GM23338 (cell line): Measurements from ENCODE around the gene FOXP1. TPM values are rescaled to one million over a fixed set of nuclear protein-coding genes. Genes with fewer than 3 reads are reported as not detected.

Experiments used
- ATAC-seq: fragments of 200-7000 bp; cut with Tn5 transposase; 3 replicates; pipeline ENCODE4 v1.9.1; 2020
- DNase-seq: peaks from one replicate; pipeline ENCODE4 v3.0.0-alpha.2; 2015; ENCODE audit warnings: low spot score
- H2AFZ ChIP-seq: fragments of 200-600 bp; sonication (generic); 2 replicates; pipeline ENCODE4 v1.8.0; 2016; ENCODE audit warnings: antibody characterized with exemption, mild to moderate bottlenecking, moderate library complexity
- H3F3A ChIP-seq: fragments of 200-600 bp; sonication (generic); replicated peaks from 2 replicates; pipeline ENCODE4 v1.8.0; 2017; ENCODE audit warnings: antibody characterized with exemption, mixed run types, low read depth
- H3K27ac ChIP-seq: fragments of 200-600 bp; sonication (generic); 2 replicates; pipeline ENCODE4 v1.6.1; 2016; ENCODE audit warnings: low read depth
- H3K27me3 ChIP-seq: fragments of 200-600 bp; sonication (generic); 2 replicates; pipeline ENCODE4 v1.8.0; 2016; ENCODE audit warnings: mild to moderate bottlenecking, mixed run types, moderate library complexity; ENCODE audit not compliant: insufficient read depth
- H3K36me3 ChIP-seq: fragments of 200-600 bp; sonication (generic); 2 replicates; pipeline ENCODE4 v1.8.0; 2016; ENCODE audit warnings: mild to moderate bottlenecking; ENCODE audit not compliant: insufficient read depth
- H3K4me1 ChIP-seq: fragments of 200-600 bp; sonication (generic); 2 replicates; pipeline ENCODE4 v1.8.0; 2016; ENCODE audit warnings: mild to moderate bottlenecking, moderate library complexity; ENCODE audit not compliant: insufficient read depth
- H3K4me2 ChIP-seq: fragments of 200-600 bp; sonication (generic); 2 replicates; pipeline ENCODE4 v1.7.1; 2017; ENCODE audit warnings: mixed run types
- H3K4me3 ChIP-seq: fragments of 200-600 bp; sonication (generic); 2 replicates; pipeline ENCODE4 v1.6.1; 2016; ENCODE audit warnings: mixed run types
- H3K79me2 ChIP-seq: fragments of 200-600 bp; sonication (generic); replicated peaks from 2 replicates; pipeline ENCODE4 v1.8.0; 2017; ENCODE audit warnings: mild to moderate bottlenecking; ENCODE audit not compliant: insufficient read depth
- H3K9me2 ChIP-seq: fragments of 200-600 bp; sonication (generic); 2 replicates; pipeline ENCODE4 v1.8.0; 2017; ENCODE audit not compliant: insufficient read depth
- H4K20me1 ChIP-seq: fragments of 200-600 bp; sonication (generic); replicated peaks from 2 replicates; pipeline ENCODE4 v1.8.0; 2017; ENCODE audit warnings: mild to moderate bottlenecking; ENCODE audit not compliant: insufficient read depth
- H3K27ac Mint-ChIP-seq: 2 replicates; pipeline ENCODE4 v1.8.0; 2020; ENCODE audit warnings: inconsistent platforms, mild to moderate bottlenecking, moderate library complexity, mixed read lengths
- H3K27me3 Mint-ChIP-seq: 3 replicates; pipeline ENCODE4 v1.8.0; 2022; ENCODE audit warnings: low read depth, mild to moderate bottlenecking, moderate library complexity, mixed read lengths, inconsistent platforms; ENCODE audit not compliant: insufficient read depth, poor library complexity
- H3K36me3 Mint-ChIP-seq: 3 replicates; pipeline ENCODE4 v1.8.0; 2021; ENCODE audit warnings: low read depth, mild to moderate bottlenecking, inconsistent platforms, moderate library complexity, mixed read lengths
- H3K4me1 Mint-ChIP-seq: 3 replicates; pipeline ENCODE4 v1.8.0; 2020; ENCODE audit warnings: mild to moderate bottlenecking, inconsistent platforms, mixed read lengths
- H3K4me3 Mint-ChIP-seq: 3 replicates; pipeline ENCODE4 v1.8.0; 2021; ENCODE audit warnings: moderate library complexity, mild to moderate bottlenecking, inconsistent platforms, mixed read lengths
- H3K9me3 Mint-ChIP-seq: 3 replicates; pipeline ENCODE4 v1.8.0; 2020; ENCODE audit warnings: moderate library complexity, mild to moderate bottlenecking, inconsistent platforms, mixed read lengths
- CTCF ChIP-seq, 2 experiments: fragments of 200-600 bp in 1 of 2; sonication (generic) in 1 of 2; conservative IDR thresholded peaks; 2 replicates each; pipeline versions ENCODE4 v1.5.1 to v1.6.1; 2016 to 2017; ENCODE audit warnings: antibody characterized with exemption in 2 of 2, low read depth in 2 of 2, mild to moderate bottlenecking in 2 of 2, moderate library complexity in 1 of 2
- ETS1 ChIP-seq: IDR thresholded peaks from 2 replicates; pipeline ENCODE4 v1.6.1; 2016; ENCODE audit warnings: antibody characterized with exemption
- EZH2 ChIP-seq: fragments of 200-600 bp; sonication (generic); IDR thresholded peaks from one replicate; pipeline ENCODE4 v1.8.0; 2017; ENCODE audit warnings: antibody characterized with exemption, mild to moderate bottlenecking, low read depth; ENCODE audit not compliant: unreplicated experiment
- STAT1 ChIP-seq: IDR thresholded peaks from one replicate; pipeline ENCODE4 v1.6.1; 2016; ENCODE audit warnings: antibody characterized with exemption; ENCODE audit not compliant: unreplicated experiment
- ZNF114 ChIP-seq: fragments of 250-450 bp; sonication (Bioruptor Pico); IDR thresholded peaks from 2 replicates; pipeline ENCODE4 v1.5.0; 2020; ENCODE audit warnings: mild to moderate bottlenecking, moderate library complexity
- ZNF331 ChIP-seq: fragments of 250-450 bp; sonication (Bioruptor Pico); IDR thresholded peaks from 2 replicates; pipeline ENCODE4 v1.5.0; 2020; ENCODE audit warnings: low read depth, mild to moderate bottlenecking, moderate library complexity
- ZNF462 ChIP-seq: fragments of 250-450 bp; sonication (Bioruptor Pico); IDR thresholded peaks from 2 replicates; pipeline ENCODE4 v1.5.0; 2020; ENCODE audit warnings: mild to moderate bottlenecking, moderate library complexity
- polyA plus RNA-seq: library from polyadenylated mRNA; unstranded; fragments of >200 nt; fragmentation: Nextera tagmentation; extraction: Ambion mirVana; gene quantifications from 2 replicates; pipeline ENCODE4 v1.2.1, GENCODE V29; 2016
- total RNA-seq: library from RNA; depleted of rRNA; stranded (reverse); fragments of >200 nt; shearing (Covaris generic); gene quantifications from 2 replicates; pipeline ENCODE4 v1.2.3, GENCODE V29; 2014

FOXP1 gene
- total and polyA plus RNA-seq, 2 experiments from 2014 or later = 32.9 to 35.5 TPM

- no peak for TF ChIP-seq CTCF (conservative IDR thresholded peaks at IDR 0.05; ENCODE audit: low read depth in 2 of 2)
- TF ChIP-seq ZNF331 (CRISPR knock-in tag) = no peak
- no peak for TF ChIP-seq ZNF462 (CRISPR knock-in tag)
Measured at GRCh38 chr3:71282976-71283375, 300.6 kb downstream of the FOXP1 start (continued).

GRCh38 chr3:71281280-71281679, 302.2 kb downstream of the FOXP1 start:
- Histone ChIP-seq H3K27me3 (no peaks in the 10 kb centered on the region), H3K4me3 (no peak overlapping the region), H4K20me1 (0 out of 2 replicates have a peak, but pooled peaks cover 4% of the 10 kb centered on the region), H3K4me1 (peaks cover 16% of the 10 kb centered on the region), H3K9me2 (no peaks in the 10 kb centered on the region), H2AFZ (no peak overlapping the region), H3K36me3 (no peaks in the 10 kb centered on the region), H3K27ac (no peak overlapping the region), H3F3A (no peaks in the 10 kb centered on the region), H3K4me2 (no peak overlapping the region), H3K79me2 (peaks cover 52% of the 10 kb centered on the region)
- Mint-ChIP-seq H3K27ac (no peak overlapping the region), H3K4me1 (peaks cover 18% of the 10 kb centered on the region), H3K27me3 (peaks cover 2% of the 10 kb centered on the region), H3K36me3 (no peaks in the 10 kb centered on the region; the same call in 2 of the 3 replicates), H3K4me3 (no peak overlapping the region), H3K9me3 (no peaks in the 10 kb centered on the region)
- ATAC-seq (no peak), DNase-seq (no peak)
- TF ChIP-seq ZNF114 (CRISPR knock-in tag) (no peak), ETS1 (no peak), ZNF462 (CRISPR knock-in tag) (no peak), STAT1 (no peak), EZH2 (no peak)
